H1 (cell line): ENCODE results near the gene CD164L2. TPM values are rescaled to one million over a fixed set of nuclear protein-coding genes. Genes with fewer than 3 reads are reported as not detected.

ENCODE experiments used
- BRCA1 ChIP-seq: IDR thresholded peaks from 2 replicates; pipeline ENCODE4 v1.6.1; 2012; ENCODE audit warnings: low read depth, low read length, improper control_type of control experiment
- CHD2 ChIP-seq: IDR thresholded peaks from 2 replicates; pipeline ENCODE4 v1.6.1; 2012; ENCODE audit warnings: low read length, improper control_type of control experiment
- CREB1 ChIP-seq: IDR thresholded peaks from 2 replicates; pipeline ENCODE4 v1.6.1; 2012; ENCODE audit warnings: inconsistent platforms
- CTCF ChIP-seq, 3 experiments: IDR thresholded peaks; 1 replicate in 2 of 3; 2 replicates in 1 of 3; pipeline versions ENCODE4 v1.5.1 to v1.6.1; 2011; ENCODE audit warnings: low read length in 3 of 3, mild to moderate bottlenecking in 3 of 3, inconsistent platforms in 2 of 3, low read depth in 1 of 3, moderate library complexity in 1 of 3; ENCODE audit not compliant: insufficient read depth in 1 of 3; ENCODE audit errors: control extremely low read depth in 1 of 3
- MAX ChIP-seq: IDR thresholded peaks from 2 replicates; pipeline ENCODE4 v1.6.1; 2012; ENCODE audit warnings: inconsistent platforms
- RBBP5 ChIP-seq: IDR thresholded peaks from 2 replicates; pipeline ENCODE4 v1.7.1; 2012; ENCODE audit warnings: low read depth, mild to moderate bottlenecking, inconsistent platforms, low read length, moderate library complexity, borderline replicate concordance
- SAP30 ChIP-seq: fragments of 300-600 bp; sonication (generic); IDR thresholded peaks from 2 replicates; pipeline ENCODE4 v1.7.1; 2012; ENCODE audit warnings: low read length, moderate library complexity, mild to moderate bottlenecking, inconsistent platforms; ENCODE audit not compliant: insufficient read depth, insufficient replicate concordance
- ZNF274 ChIP-seq: IDR thresholded peaks from 2 replicates; pipeline ENCODE4 v1.7.0; 2012; ENCODE audit warnings: low read length, borderline replicate concordance; ENCODE audit errors: extremely low read depth
- polyA plus RNA-seq, 7 experiments: library from polyadenylated mRNA; depleted of rRNA in 3 of 7; stranded (reverse) in 5 of 7; unstranded in 2 of 7; fragments of >200 nt in 5 of 7; fragments of 200-250 nt in 2 of 7; gene quantifications; 1 replicate in 5 of 7; 2 replicates in 1 of 7; 4 replicates in 1 of 7; pipeline versions ENCODE4 v1.2.1 to v1.2.3, GENCODE V29; 2011 to 2013; ENCODE audit warnings: missing spikeins in 2 of 7, mixed read lengths in 2 of 7
- total RNA-seq: library from RNA; stranded (reverse); fragmentation: NEBNext Ultra II Directional; extraction: Animal tissue kit (Norgen Biotek cat#: 25700); gene quantifications from 2 replicates; pipeline ENCODE4 v1.2.1, GENCODE V29; 2021

Gene CD164L2
- total and polyA plus RNA-seq, 2 of the 8 experiments (the other 6 are each of a cell fraction or from before 2014, with no cell fraction given): 3.3 TPM

- TF ChIP-seq CTCF (IDR thresholded peaks at IDR 0.05; ENCODE audit: control extremely low read depth in 1 of 3, insufficient read depth in 1 of 3, low read depth in 1 of 3, low read length in 3 of 3): no peak
- no peak for TF ChIP-seq MAX
- TF ChIP-seq SAP30: no peak
- TF ChIP-seq BRCA1: no peak
- TF ChIP-seq CHD2: no peak
- no peak for TF ChIP-seq RBBP5
- no peak for TF ChIP-seq ZNF274
- no peak for TF ChIP-seq CREB1
Measured at GRCh38 chr1:27403931-27404330, 20.8 kb upstream of the CD164L2 start (continued).
